G401 (cell line): ENCODE data around the gene KLC4. TPM values are rescaled to one million over a fixed set of nuclear protein-coding genes. Genes with fewer than 3 reads are reported as not detected.
"Not testable (repeated sequence)": the region's sequence is repeated elsewhere in the genome, so short reads cannot be mapped to it uniquely, and the experiment has no call there.

Experiments
- DNase-seq: peaks from one replicate; pipeline ENCODE4 v3.0.0-alpha.2; 2015; ENCODE audit warnings: low spot score
- in situ Hi-C: cut with HindIII; loops from 2 replicates; pipeline ENCODE4 v1.10.0; 2016; ENCODE audit warnings: low sequenced_read_pairs, mixed read lengths
- total RNA-seq: library from RNA; depleted of rRNA; stranded (reverse); fragments of >200 nt; shearing (Covaris generic); gene quantifications from 2 replicates; pipeline ENCODE4 v1.2.3, GENCODE V29; 2014

KLC4 gene
- total RNA-seq, 1 experiment from 2014 or later = 14.1 TPM

GRCh38 chr6:43034190-43034525, 25.3 kb upstream of the KLC4 start:
- in situ Hi-C loops = no loop called here
- DNase-seq = no peak

- no peak for DNase-seq
- in situ Hi-C loops = no loop called here
Observed at GRCh38 chr6:43035495-43036194, 23.8 kb upstream of the KLC4 start.

GRCh38 chr6:43036712-43037111, 22.7 kb upstream of the KLC4 start:
- in situ Hi-C loops = no loop called here
- no peak for DNase-seq

GRCh38 chr6:43037197-43037596, 22.2 kb upstream of the KLC4 start:
- in situ Hi-C loops = no loop called here
- DNase-seq = no peak

DNA sequence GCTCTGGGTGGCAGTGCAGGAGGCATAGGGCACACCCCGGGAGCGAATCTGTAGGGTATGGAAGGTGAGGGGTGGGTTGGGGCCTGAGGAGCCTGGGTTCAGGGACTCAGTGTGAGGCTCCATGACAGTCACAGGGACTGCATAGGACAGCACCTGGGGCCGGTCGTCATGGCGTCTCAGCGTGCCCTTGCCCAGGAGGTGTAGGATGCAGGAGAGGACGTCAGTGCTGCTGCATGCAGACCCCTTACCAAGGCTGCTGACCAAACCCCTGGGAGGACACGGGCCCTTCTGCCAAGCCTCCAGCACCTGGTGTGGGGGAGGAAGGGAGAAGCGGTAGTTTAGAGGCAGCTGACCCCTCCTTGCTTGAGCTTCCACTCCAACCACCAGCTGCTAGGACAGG, 21.7 kb upstream of the KLC4 start:
- in situ Hi-C loops = no loop called here

DNA sequence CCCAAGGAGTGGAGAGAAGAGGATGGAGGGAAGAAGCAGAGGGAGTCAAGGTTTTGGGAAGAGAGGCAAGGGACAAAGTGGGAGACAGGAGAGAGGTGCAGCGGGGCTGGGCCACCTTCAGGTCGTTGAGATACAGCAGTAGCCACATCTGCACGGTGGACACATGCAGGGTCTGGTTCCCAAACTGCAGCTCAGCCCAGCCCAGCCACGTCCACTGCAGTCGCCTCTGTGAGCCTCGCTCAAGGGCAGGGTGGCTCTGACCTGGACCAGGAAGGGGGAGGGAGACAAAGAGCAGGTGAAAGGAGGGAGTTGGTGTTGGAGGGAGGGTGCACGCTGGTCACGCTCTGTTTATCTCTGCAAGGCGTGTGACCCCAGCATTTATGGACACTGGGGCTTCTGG, 20.7 kb upstream of the KLC4 start:
- DNase-seq = no peak

More for the DNA sequence above, 21.7 kb upstream of the KLC4 start:
- DNase-seq = no peak

GRCh38 chr6:43040542-43041257, 18.7 kb upstream of the KLC4 start:
- in situ Hi-C loops = no loop called here
- DNase-seq = peak; percentile 68

More for the DNA sequence above, 20.7 kb upstream of the KLC4 start:
- in situ Hi-C loops = no loop called here

GRCh38 chr6:43041475-43041874, 18.0 kb upstream of the KLC4 start:
- in situ Hi-C loops = not testable (repeated sequence)

DNA sequence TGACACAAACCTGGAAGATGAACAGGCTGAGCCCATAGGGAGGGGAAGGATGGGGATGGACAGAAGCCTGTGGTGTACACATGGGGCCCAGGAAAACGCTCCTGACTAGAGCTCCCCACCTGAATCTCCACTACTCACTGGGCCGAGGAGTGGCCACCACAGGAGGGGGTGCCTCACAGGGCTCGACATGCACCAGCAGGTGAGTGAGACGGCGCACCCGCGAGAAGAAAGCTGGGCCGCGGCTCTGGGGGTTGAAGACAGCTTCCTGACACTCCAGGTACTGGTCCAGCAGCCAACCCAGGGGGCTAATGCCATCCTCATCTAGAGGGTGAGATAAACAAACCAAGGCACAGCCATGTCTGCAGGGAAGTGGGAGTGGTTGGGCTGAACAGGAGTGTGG, 16.1 kb upstream of the KLC4 start:
- no peak for DNase-seq
- in situ Hi-C loops = no loop called here

More at GRCh38 chr6:43041475-43041874, 18.0 kb upstream of the KLC4 start:
- not testable (repeated sequence) for DNase-seq

GRCh38 chr6:43045371-43045930, 14.0 kb upstream of the KLC4 start:
- in situ Hi-C loops = no loop called here
- DNase-seq = peak; percentile 66

- no peak for DNase-seq
- in situ Hi-C loops = no loop called here
Observed at GRCh38 chr6:43047998-43048397, 11.4 kb upstream of the KLC4 start.

GRCh38 chr6:43050981-43051380, 8.4 kb upstream of the KLC4 start:
- no peak for DNase-seq
- in situ Hi-C loops = no loop called here

GRCh38 chr6:43052225-43052841, 7.1 kb upstream of the KLC4 start:
- in situ Hi-C loops = no loop called here
- no peak for DNase-seq

DNA sequence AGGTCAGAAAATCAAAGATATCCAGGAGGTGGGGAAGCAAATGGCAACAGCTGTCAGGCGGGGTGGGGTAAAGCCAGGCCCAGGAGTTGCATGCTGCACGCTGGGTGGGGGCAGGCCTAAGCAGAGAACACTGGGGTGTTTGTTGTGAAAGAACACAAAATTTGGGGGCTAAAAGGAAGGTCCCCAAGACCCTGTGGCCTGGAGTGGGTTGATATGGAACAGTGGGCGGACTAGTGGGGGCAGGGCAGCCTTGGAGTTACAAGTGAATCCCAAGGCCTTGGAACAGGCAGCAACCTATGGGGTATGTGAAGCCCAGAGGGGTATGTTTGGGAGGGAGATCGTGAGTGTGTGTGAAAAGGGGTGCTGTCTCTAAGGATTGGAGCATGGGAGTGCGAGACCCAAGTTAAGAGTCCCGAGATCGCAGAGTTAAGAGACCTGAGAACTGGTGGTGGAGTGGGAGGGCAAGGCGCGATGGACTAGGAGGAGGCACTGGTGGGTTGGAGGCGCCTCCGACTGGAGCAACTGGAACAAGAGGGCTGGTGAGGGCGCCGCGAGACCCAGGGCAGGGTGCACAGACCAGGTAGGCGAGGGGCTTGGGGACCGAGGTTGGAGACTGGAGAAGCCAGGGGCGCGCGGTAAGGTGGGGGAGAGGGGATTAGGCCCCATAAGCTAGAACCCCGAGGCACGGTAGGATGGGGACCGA, 6.4 kb upstream of the KLC4 start:
- no peak for DNase-seq
- in situ Hi-C loops = no loop called here

DNA sequence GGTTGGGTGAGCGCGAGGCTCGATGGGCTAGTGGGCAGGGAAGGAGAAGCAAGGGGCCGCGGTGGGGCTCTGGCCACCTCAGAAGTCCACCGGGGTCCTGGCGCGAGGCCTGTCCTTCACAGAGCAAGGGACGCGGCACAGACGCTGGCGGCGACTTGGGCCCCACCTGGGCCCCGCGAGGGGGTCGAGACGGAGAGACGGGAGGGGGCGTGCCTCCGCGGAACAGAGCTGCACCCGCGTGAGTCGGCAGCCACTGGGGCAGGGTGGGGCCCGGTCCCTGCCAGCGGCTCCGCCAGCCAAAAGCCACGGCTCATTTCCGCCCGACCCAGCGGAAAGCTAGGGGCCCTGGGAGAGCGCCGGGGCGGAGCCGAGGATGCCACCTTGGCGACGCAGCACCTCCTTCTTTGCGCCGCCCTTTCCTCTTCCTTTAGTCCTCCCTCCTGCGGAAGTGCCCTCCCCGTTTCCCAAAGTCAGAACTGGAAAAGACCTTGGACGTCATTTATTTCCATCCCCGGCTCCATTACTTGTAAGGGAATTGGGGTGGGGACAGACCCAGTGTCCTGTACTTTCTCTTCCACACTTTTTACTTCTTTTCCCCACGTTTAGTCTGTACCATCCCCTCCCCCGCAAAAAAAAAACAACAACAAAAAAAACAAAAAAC, 5.8 kb upstream of the KLC4 start, which contains the start of gene CUL7:
Gene CUL7, minus strand, starts transcription at position 307 of the 661 bp plus-strand sequence. CDS start 1,063 bp downstream, outside the sequence.
- in situ Hi-C loops = no loop called here

GRCh38 chr6:43054206-43054943, 5.1 kb upstream of the KLC4 start:
- in situ Hi-C loops = no loop called here

More for the DNA sequence above, 5.8 kb upstream of the KLC4 start, which contains the start of gene CUL7:
- peak; percentile 97 for DNase-seq

GRCh38 chr6:43055966-43056365, 3.5 kb upstream of the KLC4 start:
- in situ Hi-C loops = no loop called here
- no peak for DNase-seq

More at GRCh38 chr6:43054206-43054943, 5.1 kb upstream of the KLC4 start:
- DNase-seq = no peak

DNA sequence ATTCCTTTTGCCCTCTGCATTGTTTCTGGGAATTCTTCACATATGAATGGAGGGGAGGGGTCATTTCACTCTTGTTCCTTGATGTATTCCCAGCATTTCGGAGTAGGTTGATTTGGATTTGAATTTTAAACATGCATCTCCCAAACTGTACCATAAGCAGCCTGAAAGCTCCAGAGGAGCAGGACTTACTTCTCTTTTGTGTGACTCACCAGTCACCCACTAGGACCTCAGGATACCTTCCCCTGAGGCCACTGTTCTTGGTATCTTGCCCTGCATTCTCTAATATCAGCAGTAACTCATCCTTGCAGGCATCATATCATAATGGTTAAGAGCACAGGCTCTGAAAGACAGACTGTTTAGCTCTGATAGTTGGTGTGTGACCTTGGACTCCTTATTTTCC, 900 bp upstream of the KLC4 start:
- no peak for DNase-seq
- in situ Hi-C loops = no loop called here
